Testis (tissue), 3 donors: ENCODE measurements around the gene AGAP1. TPM values are rescaled to one million over a fixed set of nuclear protein-coding genes. Genes with fewer than 3 reads are reported as not detected.

Experiments
- DNase-seq: peaks from one replicate; pipeline ENCODE4 v3.0.0-alpha.2; 2019
- H3K27ac ChIP-seq, 2 donors: fragments of 200-600 bp; sonication (generic); one replicate each; pipeline ENCODE4 v1.5.1; 2019
- H3K27me3 ChIP-seq: fragments of 200-600 bp; sonication (generic); one replicate; pipeline ENCODE4 v1.5.1; 2019
- H3K36me3 ChIP-seq: fragments of 200-600 bp; sonication (generic); one replicate; pipeline ENCODE4 v1.5.1; 2017; ENCODE audit warnings: low read depth; ENCODE audit errors: missing control alignments
- H3K4me1 ChIP-seq: fragments of 200-600 bp; sonication (generic); one replicate; pipeline ENCODE4 v1.5.1; 2019
- H3K4me3 ChIP-seq, 2 donors: fragments of 200-600 bp; sonication (generic); one replicate each; pipeline ENCODE4 v1.5.1; 2017 to 2019
- H3K9me3 ChIP-seq: fragments of 200-600 bp; sonication (generic); one replicate; pipeline ENCODE4 v1.5.1; 2017
- POLR2A ChIP-seq: fragments of 450-650 bp; IDR thresholded peaks from one replicate; pipeline ENCODE4 v1.6.1; 2017; ENCODE audit warnings: antibody characterized with exemption, mild to moderate bottlenecking, moderate library complexity
- WGBS, 2 donors: methylation state at CpG; one replicate each; pipeline ENCODE4 v1.1.5; 2018; 5-methylcytosine and 5-hydroxymethylcytosine counted together
- intact Hi-C: fragments of 100-400 bp; cut with DNase I; formaldehyde crosslinking; loops from one replicate; pipeline ENCODE4 v1.15.1; 2023; ENCODE audit warnings: low total_unique reads
- polyA plus RNA-seq: library from polyadenylated mRNA; stranded (reverse); fragments of 350-450 nt; fragmentation: Illumina TruSeq; extraction: RNeasy Lipid Tissue Mini Kit (QIAGEN cat#74804); gene quantifications from one replicate; pipeline ENCODE4 v1.2.3, GENCODE V29; 2014; ENCODE audit warnings: low read depth, low replicate concordance; ENCODE audit not compliant: insufficient read depth
- total RNA-seq, 2 donors: library from RNA; depleted of rRNA; stranded (reverse); fragments of >200 nt; gene quantifications; one replicate each; pipeline ENCODE4 v1.2.3, GENCODE V29; 2016
- TF ChIP-seq, protein P1 (sequence below), 3 experiments: fragments of 450-650 bp in 2 of 3; fragments of 200-600 bp in 1 of 3; sonication (generic) in 1 of 3; IDR thresholded peaks; one replicate each; pipeline ENCODE4 v1.5.1; 2016 to 2019; ENCODE audit warnings: antibody characterized with exemption in 3 of 3, mild to moderate bottlenecking in 2 of 3, moderate library complexity in 1 of 3

AGAP1 gene
- total and polyA plus RNA-seq, 3 donors from 2014 or later: 21.4 to 45.5 (median 40.7) TPM

DNA sequence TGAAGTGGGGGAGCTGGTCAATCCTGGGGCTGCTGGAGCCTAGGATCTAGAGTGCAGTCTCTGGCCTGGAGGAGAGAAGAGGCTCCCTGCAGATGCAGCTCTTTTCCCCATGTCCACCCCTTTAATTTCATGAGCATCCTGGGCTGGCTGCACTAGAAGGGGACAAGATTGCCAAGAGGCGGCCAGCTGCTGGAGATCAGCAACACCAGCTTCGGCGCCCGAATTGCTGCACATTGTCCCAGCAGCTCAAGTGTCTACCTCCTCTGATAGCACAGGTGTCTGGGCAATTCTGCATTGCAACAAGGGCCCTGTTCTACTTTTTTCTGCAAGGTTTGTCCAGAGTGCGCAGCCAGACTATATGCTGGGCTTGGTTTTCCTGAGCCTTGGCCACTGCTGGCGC lies 125.7 kb downstream of the AGAP1 start:
- WGBS, 2 donors: 97 to 100% methylated on average over 4 to 6 of the region's 6 CpGs

DNA sequence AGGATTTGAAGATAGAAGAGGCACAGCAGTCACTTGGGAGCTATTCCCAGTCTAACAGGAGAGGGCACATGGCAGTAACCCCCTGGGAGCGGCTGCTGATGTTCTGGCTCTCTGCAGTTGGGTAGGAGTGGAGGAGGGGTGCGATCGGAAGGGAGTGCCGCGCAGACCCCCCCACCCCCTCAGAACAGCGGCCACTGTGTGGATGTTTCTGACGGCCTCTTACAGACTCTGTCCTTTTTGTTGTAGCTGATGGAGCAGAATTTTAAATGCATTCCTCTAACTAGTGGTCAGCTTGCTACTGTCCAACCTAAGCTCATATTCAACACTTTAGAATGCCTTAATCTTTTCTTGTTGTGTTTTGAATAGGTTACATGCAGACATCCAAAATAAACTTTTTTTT lies 127.9 kb downstream of the AGAP1 start:
- TF ChIP-seq, protein P1, sequence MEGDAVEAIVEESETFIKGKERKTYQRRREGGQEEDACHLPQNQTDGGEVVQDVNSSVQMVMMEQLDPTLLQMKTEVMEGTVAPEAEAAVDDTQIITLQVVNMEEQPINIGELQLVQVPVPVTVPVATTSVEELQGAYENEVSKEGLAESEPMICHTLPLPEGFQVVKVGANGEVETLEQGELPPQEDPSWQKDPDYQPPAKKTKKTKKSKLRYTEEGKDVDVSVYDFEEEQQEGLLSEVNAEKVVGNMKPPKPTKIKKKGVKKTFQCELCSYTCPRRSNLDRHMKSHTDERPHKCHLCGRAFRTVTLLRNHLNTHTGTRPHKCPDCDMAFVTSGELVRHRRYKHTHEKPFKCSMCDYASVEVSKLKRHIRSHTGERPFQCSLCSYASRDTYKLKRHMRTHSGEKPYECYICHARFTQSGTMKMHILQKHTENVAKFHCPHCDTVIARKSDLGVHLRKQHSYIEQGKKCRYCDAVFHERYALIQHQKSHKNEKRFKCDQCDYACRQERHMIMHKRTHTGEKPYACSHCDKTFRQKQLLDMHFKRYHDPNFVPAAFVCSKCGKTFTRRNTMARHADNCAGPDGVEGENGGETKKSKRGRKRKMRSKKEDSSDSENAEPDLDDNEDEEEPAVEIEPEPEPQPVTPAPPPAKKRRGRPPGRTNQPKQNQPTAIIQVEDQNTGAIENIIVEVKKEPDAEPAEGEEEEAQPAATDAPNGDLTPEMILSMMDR (IDR thresholded peaks at IDR 0.05): no peak
- no peak for TF ChIP-seq POLR2A
- H3K4me3 ChIP-seq: no peak overlapping the region
- H3K27me3 ChIP-seq: no peaks in the 10 kb centered on the region
- no peak overlapping the region for H3K27ac ChIP-seq
- no peak for DNase-seq
- no peaks in the 10 kb centered on the region for H3K4me1 ChIP-seq
- 49 to 71% methylated on average over 7 of the region's 7 CpGs for WGBS, 2 donors
- intact Hi-C loops: no loop called here
- no peaks in the 10 kb centered on the region for H3K9me3 ChIP-seq
- H3K36me3 ChIP-seq: no peaks in the 10 kb centered on the region

More for the DNA sequence above, 125.7 kb downstream of the AGAP1 start:
- H3K4me1 ChIP-seq: no peaks in the 10 kb centered on the region
- H3K9me3 ChIP-seq: no peaks in the 10 kb centered on the region
- H3K4me3 ChIP-seq: no peak overlapping the region
- H3K27ac ChIP-seq: no peak overlapping the region
- intact Hi-C loops: no loop called here
- no peak for DNase-seq
- no peaks in the 10 kb centered on the region for H3K36me3 ChIP-seq
- H3K27me3 ChIP-seq: no peaks in the 10 kb centered on the region
- TF ChIP-seq POLR2A: no peak
- TF ChIP-seq, protein P1 (IDR thresholded peaks at IDR 0.05): no peak

DNA sequence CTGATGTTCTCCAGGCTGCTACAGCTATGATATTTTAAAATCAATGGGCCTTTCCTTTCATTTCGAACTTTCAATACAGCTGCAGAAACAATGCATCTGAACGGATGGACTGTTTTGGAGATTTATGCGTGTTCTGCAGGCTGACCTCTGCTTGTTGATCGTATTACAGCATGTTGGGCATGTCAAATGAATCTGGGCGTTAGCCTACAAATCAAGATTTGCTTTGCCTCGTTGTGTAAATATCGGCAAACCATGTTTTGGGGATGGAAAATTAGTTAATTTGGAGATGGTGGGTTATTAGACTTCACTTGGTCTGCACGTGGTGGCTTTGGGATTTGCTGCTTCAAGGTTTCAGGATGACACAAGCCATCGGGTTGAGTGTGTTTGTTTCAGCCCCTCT lies 129.3 kb downstream of the AGAP1 start:
- 88% methylated on average over 9 of the region's 9 CpGs for WGBS, 2 donors
- H3K9me3 ChIP-seq: no peaks in the 10 kb centered on the region
- intact Hi-C loops: no loop called here
- H3K36me3 ChIP-seq: no peaks in the 10 kb centered on the region
- no peak for TF ChIP-seq POLR2A
- TF ChIP-seq, protein P1 (IDR thresholded peaks at IDR 0.05): no peak
- no peak overlapping the region for H3K27ac ChIP-seq
- peaks cover 9% of the 10 kb centered on the region for H3K4me1 ChIP-seq
- no peak for DNase-seq
- H3K27me3 ChIP-seq: no peaks in the 10 kb centered on the region
- H3K4me3 ChIP-seq: no peak overlapping the region

DNA sequence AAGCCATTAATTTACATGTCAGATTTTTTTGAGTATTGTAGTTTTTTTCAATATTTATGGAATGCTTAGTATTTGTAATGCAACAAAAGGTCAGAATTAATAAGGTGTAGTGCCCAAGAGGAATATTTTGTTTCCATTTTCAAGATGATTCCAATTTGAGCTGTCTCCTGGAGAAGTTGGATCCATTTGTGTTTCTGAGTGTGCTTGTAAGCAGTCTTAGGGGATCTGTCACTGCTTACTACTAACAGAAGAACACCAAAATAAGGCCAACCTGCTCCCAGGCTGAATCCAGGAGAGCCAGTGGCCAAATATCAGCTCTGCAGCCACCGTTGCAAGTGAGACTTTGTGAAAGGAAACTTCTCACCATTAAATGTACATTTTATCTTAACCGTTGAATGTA lies 129.9 kb downstream of the AGAP1 start:
- Histone ChIP-seq H3K27me3 (no peaks in the 10 kb centered on the region), H3K27ac (no peak overlapping the region), H3K9me3 (no peaks in the 10 kb centered on the region), H3K4me3 (no peak overlapping the region), H3K4me1 (peaks cover 14% of the 10 kb centered on the region), H3K36me3 (no peaks in the 10 kb centered on the region)
- no peak for DNase-seq
- intact Hi-C loops: no loop called here
- 76 to 82% methylated on average over 2 of the region's 2 CpGs for WGBS, 2 donors
- TF ChIP-seq, protein P1 (IDR thresholded peaks at IDR 0.05): no peak
- no peak for TF ChIP-seq POLR2A

DNA sequence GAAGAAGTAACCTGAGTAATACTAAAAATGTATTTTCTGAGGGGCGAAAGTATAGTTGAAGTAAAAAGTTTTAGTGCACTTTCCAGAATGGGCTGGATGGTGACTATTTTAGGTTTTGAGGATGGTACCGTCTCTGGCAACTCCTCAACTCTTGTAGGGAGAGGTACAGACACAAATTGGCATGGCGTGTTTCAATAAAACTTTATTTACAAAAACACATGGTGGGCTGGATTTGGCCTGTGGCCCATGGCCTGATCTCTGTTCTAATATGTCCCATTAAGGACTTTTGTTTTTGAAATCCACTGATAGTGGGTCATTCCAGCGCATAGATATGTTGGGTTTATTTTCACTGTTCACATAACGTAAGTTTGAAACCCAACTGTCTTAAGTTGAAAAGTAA lies 132.8 kb downstream of the AGAP1 start:
- H3K36me3 ChIP-seq: no peaks in the 10 kb centered on the region
- H3K4me3 ChIP-seq: no peak overlapping the region
- DNase-seq: no peak
- TF ChIP-seq, protein P1 (IDR thresholded peaks at IDR 0.05): no peak
- TF ChIP-seq POLR2A: no peak
- H3K27me3 ChIP-seq: no peaks in the 10 kb centered on the region
- no peak overlapping the region for H3K27ac ChIP-seq
- H3K4me1 ChIP-seq: peaks cover 14% of the 10 kb centered on the region
- no peaks in the 10 kb centered on the region for H3K9me3 ChIP-seq
- 92 to 97% methylated on average over 5 of the region's 5 CpGs for WGBS, 2 donors
- intact Hi-C loops: no loop called here
